ENCODE data around the gene FBLN1. TPM values are rescaled to one million over a fixed set of nuclear protein-coding genes. Genes with fewer than 3 reads are reported as not detected.

Gene FBLN1
- total and polyA plus RNA-seq, 2 of the 8 experiments (the other 6 are each of a cell fraction or from before 2014, with no cell fraction given), result 159 to 168 TPM

DNA sequence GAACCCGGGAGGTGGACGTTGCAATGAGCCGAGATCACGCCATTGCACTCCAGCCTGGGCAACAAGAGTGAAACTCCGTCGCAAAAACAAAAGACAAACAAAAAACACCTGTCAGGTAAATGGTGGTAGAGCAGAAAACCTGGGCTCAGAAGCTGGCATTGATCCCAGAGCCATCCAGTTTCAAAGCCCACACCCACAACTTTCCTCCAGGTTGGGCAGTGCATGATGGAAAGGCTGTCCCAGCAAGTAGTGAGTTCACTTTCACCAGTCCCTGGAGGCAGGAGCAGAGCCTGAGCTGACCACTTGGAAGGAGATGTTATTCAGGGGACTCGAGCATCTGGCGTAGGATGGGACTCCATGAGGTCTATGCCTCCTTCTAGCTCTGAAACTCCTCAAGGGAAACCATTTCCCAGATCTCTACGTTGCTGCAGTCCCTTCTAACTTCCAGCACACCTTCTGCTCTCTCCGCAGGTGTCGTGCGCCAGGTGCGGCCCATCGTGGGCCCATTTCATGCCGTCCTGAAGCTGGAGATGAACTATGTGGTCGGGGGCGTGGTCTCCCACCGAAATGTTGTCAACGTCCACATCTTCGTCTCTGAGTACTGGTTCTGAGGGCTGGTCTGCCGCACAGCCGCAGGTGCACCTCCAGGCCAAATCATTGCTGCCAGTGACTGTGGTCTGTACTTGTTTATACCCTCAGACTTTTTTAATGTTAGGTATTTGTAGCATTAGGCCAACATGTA, 97.3 kb downstream of the FBLN1 start (continued):
- TF ChIP-seq, protein P1, sequence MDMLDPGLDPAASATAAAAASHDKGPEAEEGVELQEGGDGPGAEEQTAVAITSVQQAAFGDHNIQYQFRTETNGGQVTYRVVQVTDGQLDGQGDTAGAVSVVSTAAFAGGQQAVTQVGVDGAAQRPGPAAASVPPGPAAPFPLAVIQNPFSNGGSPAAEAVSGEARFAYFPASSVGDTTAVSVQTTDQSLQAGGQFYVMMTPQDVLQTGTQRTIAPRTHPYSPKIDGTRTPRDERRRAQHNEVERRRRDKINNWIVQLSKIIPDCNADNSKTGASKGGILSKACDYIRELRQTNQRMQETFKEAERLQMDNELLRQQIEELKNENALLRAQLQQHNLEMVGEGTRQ (IDR thresholded peaks at IDR 0.05; ENCODE audit: low read length), result no peak
- no peak for TF ChIP-seq RBBP5 (IDR thresholded peaks at IDR 0.05; ENCODE audit: borderline replicate concordance, low read depth, low read length)
- no peak for TF ChIP-seq EP300 (IDR thresholded peaks at IDR 0.05; ENCODE audit: borderline replicate concordance in 1 of 2, low read depth in 2 of 2, low read length in 2 of 2)
- no peak for TF ChIP-seq GABPA (IDR thresholded peaks at IDR 0.05; ENCODE audit: borderline replicate concordance, insufficient read depth, low read length)
- TF ChIP-seq, protein P2, sequence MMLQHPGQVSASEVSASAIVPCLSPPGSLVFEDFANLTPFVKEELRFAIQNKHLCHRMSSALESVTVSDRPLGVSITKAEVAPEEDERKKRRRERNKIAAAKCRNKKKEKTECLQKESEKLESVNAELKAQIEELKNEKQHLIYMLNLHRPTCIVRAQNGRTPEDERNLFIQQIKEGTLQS (IDR thresholded peaks at IDR 0.05; ENCODE audit: insufficient read depth, low read depth, low read length), result no peak
- TF ChIP-seq KDM4A (IDR thresholded peaks at IDR 0.05; ENCODE audit: low read depth, low read length, severe bottlenecking), result no peak
- no peak for TF ChIP-seq SIN3A (conservative IDR thresholded peaks at IDR 0.05 in 1 of 2, IDR thresholded peaks at IDR 0.05 in 1 of 2; ENCODE audit: low read depth in 1 of 2, low read length in 2 of 2)
- no peak for TF ChIP-seq TAF7 (optimal IDR thresholded peaks at IDR 0.05; ENCODE audit: borderline replicate concordance, low read depth, low read length)
- no peak for TF ChIP-seq PHF8 (conservative IDR thresholded peaks at IDR 0.05; ENCODE audit: low read depth, low read length)

All from H1 (cell line).